ENCODE results near the gene DMTF1. TPM values are rescaled to one million over a fixed set of nuclear protein-coding genes. Genes with fewer than 3 reads are reported as not detected.
A peak's percentile ranks its signal among the peaks of the same experiment; 100 is the strongest.
"Not testable (repeated sequence)": the region's sequence is repeated elsewhere in the genome, so short reads cannot be mapped to it uniquely, and the experiment has no call there.

DMTF1 gene
- total RNA-seq, 1 experiment from 2014 or later = 77.8 TPM

GRCh38 chr7:87199241-87199640, 47.0 kb downstream of the DMTF1 start:
- DNase-seq = no peak
- Histone ChIP-seq H3K4me1 (no peaks in the 10 kb centered on the region), H3K27ac (no peak overlapping the region), H3K27me3 (no peaks in the 10 kb centered on the region), H3K9me3 (replicated peaks) (no peaks in the 10 kb centered on the region; the same call in 1 of the 2 replicates), H3K4me3 (no peak overlapping the region), H3K36me3 (peaks cover 85% of the 10 kb centered on the region)

GRCh38 chr7:87199700-87200450, 47.6 kb downstream of the DMTF1 start:
- no peak overlapping the region for H3K4me3 ChIP-seq
- H3K27me3 ChIP-seq = no peaks in the 10 kb centered on the region
- no peak overlapping the region for H3K27ac ChIP-seq
- peaks cover 84% of the 10 kb centered on the region for H3K36me3 ChIP-seq
- no peak for DNase-seq
- H3K4me1 ChIP-seq = no peaks in the 10 kb centered on the region
- H3K9me3 ChIP-seq (replicated peaks) = peaks cover 1% of the 10 kb centered on the region

- H3K27ac ChIP-seq = no peak overlapping the region
- H3K27me3 ChIP-seq = no peaks in the 10 kb centered on the region
- no peak for DNase-seq
- no peaks in the 10 kb centered on the region for H3K4me1 ChIP-seq
- peaks cover 79% of the 10 kb centered on the region for H3K36me3 ChIP-seq
- H3K4me3 ChIP-seq = no peak overlapping the region
- H3K9me3 ChIP-seq (replicated peaks) = peaks cover 19% of the 10 kb centered on the region
Measured at GRCh38 chr7:87202208-87202607, 50.0 kb downstream of the DMTF1 start.

GRCh38 chr7:87202705-87203104, 50.5 kb downstream of the DMTF1 start:
- no peak overlapping the region for H3K4me3 ChIP-seq
- peaks cover 19% of the 10 kb centered on the region for H3K9me3 ChIP-seq (replicated peaks)
- DNase-seq = no peak
- peaks cover 75% of the 10 kb centered on the region for H3K36me3 ChIP-seq
- H3K27ac ChIP-seq = no peak overlapping the region
- no peaks in the 10 kb centered on the region for H3K4me1 ChIP-seq
- no peaks in the 10 kb centered on the region for H3K27me3 ChIP-seq

- H3K4me3 ChIP-seq, DNase-seq, H3K27ac ChIP-seq, H3K27me3 ChIP-seq, H3K4me1 ChIP-seq: not testable (repeated sequence)
- H3K36me3 ChIP-seq = peaks cover 63% of the 10 kb centered on the region
- peaks cover 19% of the 10 kb centered on the region for H3K9me3 ChIP-seq (replicated peaks)
Measured at GRCh38 chr7:87203929-87204328, 51.7 kb downstream of the DMTF1 start.

GRCh38 chr7:87204933-87205332, 52.7 kb downstream of the DMTF1 start:
- DNase-seq = peak in 1 of 2 experiments; percentile 15
- H3K9me3 ChIP-seq (replicated peaks) = peaks cover 19% of the 10 kb centered on the region

GRCh38 chr7:87205701-87206100, 53.4 kb downstream of the DMTF1 start:
- H3K27ac ChIP-seq, H3K27me3 ChIP-seq: not testable (repeated sequence)
- H3K36me3 ChIP-seq = peaks cover 57% of the 10 kb centered on the region

More at GRCh38 chr7:87204933-87205332, 52.7 kb downstream of the DMTF1 start:
- H3K36me3 ChIP-seq = peaks cover 58% of the 10 kb centered on the region
- no peaks in the 10 kb centered on the region for H3K4me1 ChIP-seq
- no peak overlapping the region for H3K27ac ChIP-seq
- H3K4me3 ChIP-seq = no peak overlapping the region
- no peaks in the 10 kb centered on the region for H3K27me3 ChIP-seq

GRCh38 chr7:87206361-87206760, 54.1 kb downstream of the DMTF1 start:
- no peak for DNase-seq
- H3K36me3 ChIP-seq = peaks cover 57% of the 10 kb centered on the region
- H3K27ac ChIP-seq = no peak overlapping the region

More at GRCh38 chr7:87205701-87206100, 53.4 kb downstream of the DMTF1 start:
- H3K4me1 ChIP-seq, DNase-seq, H3K4me3 ChIP-seq: not testable (repeated sequence)
- H3K9me3 ChIP-seq (replicated peaks) = peaks cover 19% of the 10 kb centered on the region

GRCh38 chr7:87209295-87209924, 57.2 kb downstream of the DMTF1 start:
- Histone ChIP-seq H3K4me1 (no peaks in the 10 kb centered on the region), H3K27ac (no peak overlapping the region), H3K9me3 (replicated peaks) (peaks cover 19% of the 10 kb centered on the region), H3K27me3 (no peaks in the 10 kb centered on the region), H3K36me3 (peaks cover 57% of the 10 kb centered on the region), H3K4me3 (no peak overlapping the region)
- DNase-seq = no peak

More at GRCh38 chr7:87206361-87206760, 54.1 kb downstream of the DMTF1 start:
- H3K27me3 ChIP-seq = no peaks in the 10 kb centered on the region
- no peak overlapping the region for H3K4me3 ChIP-seq
- peaks cover 19% of the 10 kb centered on the region for H3K9me3 ChIP-seq (replicated peaks)
- no peaks in the 10 kb centered on the region for H3K4me1 ChIP-seq

GRCh38 chr7:87210506-87210905, 58.3 kb downstream of the DMTF1 start:
- no peak for DNase-seq
- Histone ChIP-seq H3K27ac (no peak overlapping the region), H3K27me3 (no peaks in the 10 kb centered on the region), H3K4me1 (no peaks in the 10 kb centered on the region), H3K36me3 (peaks cover 59% of the 10 kb centered on the region), H3K9me3 (replicated peaks) (peaks cover 11% of the 10 kb centered on the region), H3K4me3 (no peak overlapping the region)

- Histone ChIP-seq H3K4me1 (no peaks in the 10 kb centered on the region), H3K4me3 (no peak overlapping the region), H3K27ac (no peak overlapping the region), H3K9me3 (replicated peaks) (no peaks in the 10 kb centered on the region), H3K27me3 (no peaks in the 10 kb centered on the region), H3K36me3 (peaks cover 53% of the 10 kb centered on the region)
- DNase-seq = no peak
Measured at GRCh38 chr7:87212498-87212897, 60.2 kb downstream of the DMTF1 start.

- no peak overlapping the region for H3K4me3 ChIP-seq
- H3K4me1 ChIP-seq = no peaks in the 10 kb centered on the region
- peaks cover 58% of the 10 kb centered on the region for H3K36me3 ChIP-seq
- H3K27ac ChIP-seq = no peak overlapping the region
- H3K27me3 ChIP-seq = no peaks in the 10 kb centered on the region
- no peak for DNase-seq
- no peaks in the 10 kb centered on the region for H3K9me3 ChIP-seq (replicated peaks)
Measured at GRCh38 chr7:87213252-87213651, 61.0 kb downstream of the DMTF1 start.

GRCh38 chr7:87213811-87214210, 61.6 kb downstream of the DMTF1 start:
- H3K9me3 ChIP-seq (replicated peaks) = no peaks in the 10 kb centered on the region
- no peaks in the 10 kb centered on the region for H3K4me1 ChIP-seq
- H3K27me3 ChIP-seq = no peaks in the 10 kb centered on the region
- peaks cover 58% of the 10 kb centered on the region for H3K36me3 ChIP-seq
- no peak overlapping the region for H3K4me3 ChIP-seq
- no peak for DNase-seq
- H3K27ac ChIP-seq = no peak overlapping the region

GRCh38 chr7:87215046-87215445, 62.8 kb downstream of the DMTF1 start:
- H3K36me3 ChIP-seq = peaks cover 55% of the 10 kb centered on the region
- no peak for DNase-seq
- H3K4me1 ChIP-seq = no peaks in the 10 kb centered on the region

GRCh38 chr7:87216701-87217508, 64.7 kb downstream of the DMTF1 start:
- Histone ChIP-seq H3K27ac (no peak overlapping the region), H3K36me3 (peaks cover 36% of the 10 kb centered on the region), H3K27me3 (no peaks in the 10 kb centered on the region), H3K4me3 (no peak overlapping the region), H3K9me3 (replicated peaks) (no peaks in the 10 kb centered on the region), H3K4me1 (no peaks in the 10 kb centered on the region)
- DNase-seq = no peak

More at GRCh38 chr7:87215046-87215445, 62.8 kb downstream of the DMTF1 start:
- H3K27ac ChIP-seq = no peak overlapping the region
- no peaks in the 10 kb centered on the region for H3K9me3 ChIP-seq (replicated peaks)
- H3K27me3 ChIP-seq = no peaks in the 10 kb centered on the region
- no peak overlapping the region for H3K4me3 ChIP-seq

All from SJCRH30 (cell line).